ENCODE data around the gene SETD1A.
A peak's percentile ranks its signal among the peaks of the same experiment; 100 is the strongest.
"Not testable (repeated sequence)": the region's sequence is repeated elsewhere in the genome, so short reads cannot be mapped to it uniquely, and the experiment has no call there.

SETD1A gene

GRCh38 chr16:30997725-30998711, 40.5 kb downstream of the SETD1A start:
- no peak for DNase-seq (ENCODE audit: low read depth in 2 of 2, low spot score in 1 of 2)

GRCh38 chr16:30998852-30999761, 41.6 kb downstream of the SETD1A start:
- DNase-seq (ENCODE audit: low read depth in 2 of 2, low spot score in 1 of 2), result no peak

GRCh38 chr16:31000671-31001382, 43.3 kb downstream of the SETD1A start:
- DNase-seq (ENCODE audit: low read depth in 2 of 2, low spot score in 1 of 2), result no peak

- DNase-seq (ENCODE audit: low read depth in 2 of 2, low spot score in 1 of 2), result no peak
Observed at GRCh38 chr16:31001507-31002249, 44.1 kb downstream of the SETD1A start.

DNA sequence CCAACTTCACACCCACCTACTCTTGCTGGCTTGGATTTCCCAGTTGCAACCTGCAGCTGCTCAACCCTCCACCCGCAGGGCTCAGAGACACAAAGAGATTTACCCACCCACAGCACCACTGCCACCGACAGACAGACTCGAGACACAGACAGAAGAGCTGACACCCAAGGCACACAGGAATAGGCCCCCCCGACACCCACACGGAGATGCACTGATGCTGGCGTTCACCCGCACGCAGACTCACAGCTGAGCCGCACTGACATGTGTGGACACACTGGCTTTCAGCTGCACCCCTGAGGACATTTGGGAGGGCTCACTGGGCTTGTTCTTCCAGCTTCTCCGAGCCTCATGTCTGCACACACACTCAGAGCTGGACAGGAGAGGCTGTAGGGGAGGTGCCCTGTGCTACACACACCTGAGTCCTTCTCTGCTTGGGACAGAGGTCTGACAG, 44.7 kb downstream of the SETD1A start:
- no peak for DNase-seq (ENCODE audit: low read depth in 2 of 2, low spot score in 1 of 2)

GRCh38 chr16:31002862-31003341, 45.3 kb downstream of the SETD1A start:
- no peak for DNase-seq (ENCODE audit: low read depth in 2 of 2, low spot score in 1 of 2)

DNA sequence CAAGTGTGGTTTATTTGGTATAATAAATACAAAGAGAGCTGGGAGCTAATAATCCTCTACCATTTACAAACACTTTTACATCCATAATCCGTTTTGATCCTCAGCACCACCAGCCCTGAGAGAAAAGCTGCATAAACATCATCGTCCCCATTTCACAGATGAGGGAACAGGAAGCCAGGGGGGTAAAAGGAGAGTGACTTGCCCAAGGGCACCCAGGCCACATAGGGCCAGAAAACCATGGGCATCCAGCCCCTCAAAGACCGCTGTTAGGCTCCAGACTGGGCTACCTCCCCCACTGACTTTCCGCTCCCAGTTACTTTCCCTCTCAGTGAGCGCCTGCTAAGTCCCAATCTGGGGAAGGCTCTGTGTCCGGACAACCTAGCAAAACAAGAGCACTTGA, 46.2 kb downstream of the SETD1A start:
- no peak for DNase-seq (ENCODE audit: low read depth in 2 of 2, low spot score in 1 of 2)

DNA sequence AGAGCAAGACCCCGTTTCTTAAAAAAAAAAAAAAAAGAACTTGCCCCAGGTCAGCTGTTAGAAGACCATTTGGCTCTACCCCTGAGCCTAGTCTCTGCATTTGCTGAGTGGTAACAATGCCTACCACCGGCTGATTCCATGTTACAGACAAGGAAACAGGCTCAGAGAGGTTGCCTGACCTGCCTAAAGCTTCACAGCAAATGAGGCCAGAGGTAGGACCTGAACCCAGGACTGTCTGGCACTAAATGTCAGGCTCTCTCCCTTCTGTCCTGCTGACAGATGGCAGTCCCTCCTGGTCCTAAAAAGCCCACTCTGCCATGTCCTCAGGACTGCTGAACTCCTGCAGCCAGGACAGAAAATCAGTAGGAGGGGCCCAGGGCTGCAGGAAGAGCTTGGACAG, 47.1 kb downstream of the SETD1A start:
- DNase-seq (ENCODE audit: low read depth in 2 of 2, low spot score in 1 of 2), result no peak

DNA sequence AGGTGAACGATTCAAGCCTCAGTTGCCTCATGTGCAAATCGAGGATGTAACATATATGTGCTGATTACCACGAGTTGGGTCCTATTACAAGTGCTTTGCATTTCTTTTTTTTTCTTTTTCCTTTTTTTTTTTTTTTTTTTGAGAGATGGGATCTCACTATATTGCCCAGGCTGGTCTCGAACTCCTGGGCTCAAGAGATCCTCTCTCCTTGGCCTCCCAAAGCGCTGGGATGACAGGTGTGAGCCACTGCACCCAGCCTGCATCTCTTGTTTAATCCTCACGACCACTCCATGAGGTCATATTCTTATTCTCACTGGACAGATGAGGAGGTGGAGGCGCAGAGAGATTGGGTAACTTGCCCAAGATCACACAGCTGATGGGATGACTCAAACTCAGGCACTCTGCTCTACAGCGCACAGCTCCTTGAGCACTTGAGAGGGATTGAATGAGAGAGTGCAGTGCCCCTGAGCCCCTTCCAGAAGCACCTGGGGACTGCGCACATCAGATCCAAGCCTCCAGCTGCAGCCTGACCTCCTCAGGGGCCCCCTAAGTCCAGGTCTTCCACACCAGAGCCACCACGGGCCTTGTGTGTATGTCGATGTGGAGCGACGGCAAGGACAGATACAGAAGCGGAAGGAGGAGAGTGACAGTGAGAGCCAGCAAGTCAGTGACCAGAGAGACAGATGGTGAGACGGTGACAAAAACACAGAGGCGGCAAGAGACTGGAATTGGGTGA, 48.0 kb downstream of the SETD1A start:
- no peak for DNase-seq (ENCODE audit: low read depth in 2 of 2, low spot score in 1 of 2)

DNA sequence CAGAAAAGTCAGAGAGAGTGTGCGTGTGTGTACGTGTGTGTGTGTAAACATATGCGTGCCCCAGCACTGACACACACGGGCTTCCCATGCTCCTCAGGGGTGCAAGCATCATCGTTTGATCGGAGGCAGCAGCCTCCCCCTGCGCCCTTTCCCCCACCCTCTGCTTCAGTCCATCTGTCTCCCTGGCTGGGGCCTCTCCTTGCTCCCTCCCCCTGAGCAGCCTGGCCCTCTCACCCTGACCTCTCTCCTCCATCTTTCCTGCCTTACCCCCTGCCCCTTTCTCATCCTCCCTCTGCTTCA, 48.5 kb downstream of the SETD1A start:
- DNase-seq (ENCODE audit: low read depth in 2 of 2, low spot score in 1 of 2), result no peak

DNA sequence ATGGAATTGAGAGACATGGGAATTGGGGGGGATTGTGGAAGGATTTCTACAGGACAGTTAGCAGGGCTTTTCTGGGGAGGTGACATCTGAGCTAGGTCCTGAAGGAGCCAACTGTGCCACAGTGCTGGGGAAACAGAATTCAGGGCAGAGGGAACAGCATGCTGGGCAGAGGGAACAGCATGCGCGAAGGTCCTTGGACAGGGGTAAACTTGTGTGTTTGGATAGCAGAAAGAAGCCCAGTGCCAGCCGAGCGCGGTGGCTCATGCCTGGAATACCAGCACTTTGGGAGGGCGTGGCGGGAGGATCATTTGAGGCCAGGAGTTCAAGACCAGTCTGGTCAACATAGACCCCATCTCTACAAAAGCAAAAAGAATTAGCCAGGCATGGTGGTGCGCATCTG, 49.0 kb downstream of the SETD1A start:
- no peak for DNase-seq (ENCODE audit: low read depth in 2 of 2, low spot score in 1 of 2)

GRCh38 chr16:31007684-31008083, 50.1 kb downstream of the SETD1A start:
- DNase-seq (ENCODE audit: low read depth in 2 of 2, low spot score in 1 of 2), result no peak

- no peak for DNase-seq (ENCODE audit: low read depth in 2 of 2, low spot score in 1 of 2)
Observed at GRCh38 chr16:31008149-31008548, 50.6 kb downstream of the SETD1A start.

GRCh38 chr16:31008551-31008950, 51.0 kb downstream of the SETD1A start:
- DNase-seq (ENCODE audit: low read depth in 2 of 2, low spot score in 1 of 2), result no peak

- no peak for DNase-seq (ENCODE audit: low read depth in 2 of 2, low spot score in 1 of 2)
Observed at GRCh38 chr16:31009120-31009519, 51.6 kb downstream of the SETD1A start.

- DNase-seq (ENCODE audit: low read depth in 2 of 2, low spot score in 1 of 2), result no peak
Observed at GRCh38 chr16:31009894-31010584, 52.5 kb downstream of the SETD1A start.

- peak in 1 of 2 donors; percentile 21 for DNase-seq (ENCODE audit: low read depth in 2 of 2, low spot score in 1 of 2)
Observed at GRCh38 chr16:31010585-31011325, 53.2 kb downstream of the SETD1A start, which contains the start of gene STX1B. TSS of gene STX1B (minus strand) at chr16:31010638. CDS start at chr16:31010396, 242 bp downstream.

- DNase-seq (ENCODE audit: low read depth in 2 of 2, low spot score in 1 of 2), result not testable (repeated sequence)
Observed at GRCh38 chr16:31011815-31012214, 54.3 kb downstream of the SETD1A start.
